ENCODE measurements around the gene ITGA1.

The ITGA1 gene

DNA sequence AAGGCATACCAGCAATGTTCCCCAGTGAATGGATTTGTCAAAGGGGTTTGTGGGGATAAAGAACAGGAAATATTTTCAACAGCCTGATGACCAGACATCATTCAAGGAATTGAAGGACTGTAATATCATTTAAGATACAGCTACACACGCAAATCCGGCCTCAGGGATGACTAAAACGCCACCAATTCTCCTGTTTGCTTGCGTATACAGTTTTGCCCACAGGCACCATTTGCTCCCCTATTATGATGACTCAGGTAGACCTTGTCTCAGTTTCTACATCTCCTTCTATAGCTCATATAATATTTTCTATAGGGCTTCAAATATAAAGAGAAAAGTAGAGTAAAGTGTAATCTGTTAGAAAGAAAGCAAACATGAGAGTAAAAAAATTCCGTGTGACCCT is 29.7 kb upstream of the ITGA1 start:
- in situ Hi-C loops (cut with HindIII; ENCODE audit: low pct_unique_long_range_greater_than_20kb, low sequenced_read_pairs) = no loop called here
- DNase-seq (ENCODE audit: low read depth in 1 of 2, low spot score in 1 of 2) = no peak
- no peak for TF ChIP-seq JUND (IDR thresholded peaks at IDR 0.05; ENCODE audit: low read depth)

- no peak for DNase-seq (ENCODE audit: low read depth in 1 of 2, low spot score in 1 of 2)
- in situ Hi-C loops (cut with HindIII; ENCODE audit: low pct_unique_long_range_greater_than_20kb, low sequenced_read_pairs) = no loop called here
- no peak for TF ChIP-seq JUND (IDR thresholded peaks at IDR 0.05; ENCODE audit: low read depth)
These were observed 28.4 kb upstream of the ITGA1 start for GRCh38 chr5:52759331-52759730.

DNA sequence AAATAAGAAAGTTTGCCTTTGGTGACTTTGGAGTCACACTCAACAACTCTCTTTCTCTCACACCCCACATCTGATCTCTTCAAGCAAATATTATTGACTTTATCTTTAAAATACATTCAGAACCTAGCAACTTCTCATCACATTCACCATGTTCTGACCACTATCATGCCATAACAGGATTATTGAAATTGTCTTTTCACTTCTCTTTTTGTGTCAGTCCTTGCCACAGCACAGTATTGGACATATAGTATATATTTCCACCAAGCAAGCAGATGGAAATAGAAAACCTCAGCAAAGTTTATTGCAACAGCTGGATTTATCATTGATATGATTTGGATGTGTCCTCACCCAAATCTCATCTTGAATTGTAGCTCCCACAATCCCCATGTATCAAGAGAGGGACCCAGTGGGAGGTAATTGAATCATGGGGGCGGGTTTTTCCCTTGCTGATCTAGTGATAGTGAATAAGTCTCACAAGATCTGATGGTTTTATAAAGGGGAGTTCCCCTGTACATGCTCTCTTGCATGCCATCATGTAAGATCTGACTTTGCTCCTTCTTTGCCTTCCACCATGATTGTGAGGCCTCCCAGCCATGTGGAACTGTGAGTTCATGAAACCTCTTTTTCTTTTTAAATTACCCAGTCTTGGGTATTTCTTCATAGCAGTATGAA is 26.9 kb upstream of the ITGA1 start:
- in situ Hi-C loops (cut with HindIII; ENCODE audit: low pct_unique_long_range_greater_than_20kb, low sequenced_read_pairs) = no loop called here
- TF ChIP-seq JUND (IDR thresholded peaks at IDR 0.05; ENCODE audit: low read depth) = no peak
- no peak for DNase-seq (ENCODE audit: low read depth in 1 of 2, low spot score in 1 of 2)

GRCh38 chr5:52767217-52767743 is 20.4 kb upstream of the ITGA1 start:
- no peak for DNase-seq (ENCODE audit: low read depth in 1 of 2, low spot score in 1 of 2)
- no peak for TF ChIP-seq JUND (IDR thresholded peaks at IDR 0.05; ENCODE audit: low read depth)
- in situ Hi-C loops (cut with HindIII; ENCODE audit: low pct_unique_long_range_greater_than_20kb, low sequenced_read_pairs) = no loop called here

GRCh38 chr5:52767766-52768480 is 19.8 kb upstream of the ITGA1 start:
- TF ChIP-seq JUND (IDR thresholded peaks at IDR 0.05; ENCODE audit: low read depth) = no peak
- in situ Hi-C loops (cut with HindIII; ENCODE audit: low pct_unique_long_range_greater_than_20kb, low sequenced_read_pairs) = no loop called here
- DNase-seq (ENCODE audit: low read depth in 1 of 2, low spot score in 1 of 2) = no peak

DNA sequence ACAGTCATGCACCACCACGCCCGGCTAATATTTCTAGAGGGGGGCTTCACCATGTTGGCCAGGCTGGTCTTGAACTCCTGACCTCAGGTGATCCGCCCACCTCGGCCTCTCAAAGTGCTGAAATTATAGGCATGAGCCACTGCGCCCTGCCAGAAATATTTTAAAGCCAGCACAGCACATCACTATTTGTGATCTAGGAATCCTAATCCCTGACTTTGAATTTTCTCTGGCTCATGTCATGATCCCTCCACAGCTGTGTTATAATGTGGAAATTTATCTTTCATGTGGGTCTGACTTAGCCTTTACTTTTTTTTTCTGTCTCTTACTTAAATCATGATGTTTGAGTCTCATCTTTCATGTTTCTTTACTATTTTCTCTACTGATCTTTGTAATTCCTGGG is 18.7 kb upstream of the ITGA1 start:
- no peak for TF ChIP-seq JUND (IDR thresholded peaks at IDR 0.05; ENCODE audit: low read depth)
- no peak for DNase-seq (ENCODE audit: low read depth in 1 of 2, low spot score in 1 of 2)
- in situ Hi-C loops (cut with HindIII; ENCODE audit: low pct_unique_long_range_greater_than_20kb, low sequenced_read_pairs) = no loop called here

DNA sequence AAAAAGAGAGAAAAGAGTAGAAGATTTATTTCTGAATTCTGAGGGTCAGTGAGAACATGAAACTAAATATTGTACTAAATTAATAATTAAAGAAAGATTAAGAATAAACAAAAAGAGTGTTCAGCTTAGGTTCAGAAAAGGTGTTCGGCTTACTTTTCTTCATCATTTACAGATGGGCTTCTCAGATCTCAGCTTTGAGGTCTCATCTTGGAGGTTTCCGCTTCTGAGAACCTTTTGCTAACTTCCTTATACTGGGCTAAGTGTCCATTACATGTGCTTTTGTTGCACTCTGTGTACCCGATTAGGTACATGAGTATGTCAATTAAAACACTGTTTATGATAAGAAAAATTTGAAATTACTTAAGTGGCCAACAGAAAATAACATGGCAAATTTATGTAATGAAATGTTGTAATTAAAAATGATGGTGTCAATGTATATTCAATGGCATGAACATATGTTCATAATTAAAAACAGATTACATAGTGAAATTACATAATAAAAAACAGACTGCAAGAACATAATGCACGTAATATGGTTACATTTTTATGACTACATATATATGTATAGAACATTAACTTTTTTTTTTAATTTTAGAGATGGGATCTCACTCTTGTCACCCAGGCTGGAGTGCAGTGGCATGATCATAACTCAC is 17.3 kb upstream of the ITGA1 start:
- TF ChIP-seq JUND (IDR thresholded peaks at IDR 0.05; ENCODE audit: low read depth) = no peak
- in situ Hi-C loops (cut with HindIII; ENCODE audit: low pct_unique_long_range_greater_than_20kb, low sequenced_read_pairs) = no loop called here
- DNase-seq (ENCODE audit: low read depth in 1 of 2, low spot score in 1 of 2) = no peak

- TF ChIP-seq JUND (IDR thresholded peaks at IDR 0.05; ENCODE audit: low read depth) = no peak
- DNase-seq (ENCODE audit: low read depth in 1 of 2, low spot score in 1 of 2) = no peak
- in situ Hi-C loops (cut with HindIII; ENCODE audit: low pct_unique_long_range_greater_than_20kb, low sequenced_read_pairs) = no loop called here
These were observed 16.2 kb upstream of the ITGA1 start for GRCh38 chr5:52771343-52772039.

DNA sequence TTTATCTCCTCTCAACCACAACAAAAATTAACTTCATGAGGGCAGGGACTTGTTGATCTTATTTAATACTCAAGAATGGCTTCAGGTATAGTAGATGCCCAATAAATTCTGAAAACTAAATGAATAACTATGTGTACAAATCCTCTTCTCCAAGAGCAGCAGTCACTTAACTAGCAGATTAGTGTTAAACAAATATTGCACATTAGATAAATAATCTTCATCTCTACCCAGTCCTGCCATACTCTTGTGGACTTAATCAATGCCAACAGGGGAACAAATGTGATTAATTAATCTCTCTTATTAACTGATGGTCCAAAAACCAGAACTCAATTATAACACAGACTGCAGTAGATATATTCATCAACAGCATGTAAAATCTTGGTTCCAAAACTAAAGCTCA is 15.0 kb upstream of the ITGA1 start:
- in situ Hi-C loops (cut with HindIII; ENCODE audit: low pct_unique_long_range_greater_than_20kb, low sequenced_read_pairs) = no loop called here
- no peak for DNase-seq (ENCODE audit: low read depth in 1 of 2, low spot score in 1 of 2)
- TF ChIP-seq JUND (IDR thresholded peaks at IDR 0.05; ENCODE audit: low read depth) = no peak

DNA sequence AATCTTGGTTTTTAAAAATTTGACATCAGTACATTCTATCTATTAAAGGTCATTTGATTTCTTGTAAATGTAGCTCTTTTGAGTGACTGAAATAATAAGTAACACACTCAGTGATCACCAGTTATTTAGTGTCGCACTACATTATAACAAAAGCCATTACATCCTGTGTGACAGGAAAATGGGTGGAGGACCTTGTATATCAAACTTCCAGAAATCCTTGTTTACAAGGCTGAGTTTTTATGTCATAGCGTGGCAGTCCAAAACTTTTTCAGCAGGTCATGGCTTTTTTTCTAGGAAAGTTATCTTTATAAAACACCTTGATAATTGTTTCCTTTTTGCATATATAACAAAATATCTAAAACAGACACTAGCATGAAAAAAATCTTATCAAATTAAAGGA is 14.4 kb upstream of the ITGA1 start:
- no peak for TF ChIP-seq JUND (IDR thresholded peaks at IDR 0.05; ENCODE audit: low read depth)
- in situ Hi-C loops (cut with HindIII; ENCODE audit: low pct_unique_long_range_greater_than_20kb, low sequenced_read_pairs) = no loop called here
- no peak for DNase-seq (ENCODE audit: low read depth in 1 of 2, low spot score in 1 of 2)

DNA sequence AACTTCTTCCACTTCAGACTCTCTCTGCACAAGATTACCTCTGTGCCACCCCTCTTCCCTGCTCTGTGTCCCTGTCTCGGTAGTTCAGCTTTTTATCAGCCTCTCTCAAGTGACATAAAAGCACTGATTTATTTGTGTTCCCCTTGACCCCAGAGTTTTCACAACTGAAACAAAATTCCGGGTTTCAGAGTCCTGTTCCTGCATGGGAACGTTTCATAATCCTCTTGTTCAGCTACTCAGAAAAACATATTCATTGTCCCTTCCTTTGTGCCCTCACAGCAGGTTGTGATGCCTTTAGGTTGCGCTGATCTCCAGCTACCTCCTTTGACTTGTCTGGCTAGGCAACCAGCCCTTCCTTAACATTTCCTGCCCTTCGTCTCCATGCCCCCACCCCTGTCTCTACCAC is 13.7 kb upstream of the ITGA1 start:
- TF ChIP-seq JUND (IDR thresholded peaks at IDR 0.05; ENCODE audit: low read depth) = no peak
- no peak for DNase-seq (ENCODE audit: low read depth in 1 of 2, low spot score in 1 of 2)
- in situ Hi-C loops (cut with HindIII; ENCODE audit: low pct_unique_long_range_greater_than_20kb, low sequenced_read_pairs) = no loop called here

DNA sequence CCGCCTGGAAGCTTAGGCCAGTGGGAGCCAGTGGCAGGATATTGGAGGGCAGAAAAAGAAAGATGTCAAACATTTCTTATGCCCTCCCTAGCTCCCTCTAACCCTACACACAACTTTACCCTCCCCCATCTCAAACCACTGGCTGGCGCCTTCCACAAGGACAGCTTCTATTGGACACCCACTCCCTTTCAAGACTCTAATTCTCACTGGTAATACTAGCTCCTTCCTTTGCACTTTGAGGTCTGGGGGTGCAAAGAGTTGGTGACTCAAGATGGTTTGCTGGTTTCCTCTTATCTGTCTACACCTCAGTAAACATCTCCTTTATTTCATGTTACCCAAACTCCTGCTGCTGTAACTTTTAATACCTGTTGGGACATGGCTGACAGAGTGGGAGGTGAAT is 11.6 kb upstream of the ITGA1 start:
- TF ChIP-seq JUND (IDR thresholded peaks at IDR 0.05; ENCODE audit: low read depth) = no peak
- in situ Hi-C loops (cut with HindIII; ENCODE audit: low pct_unique_long_range_greater_than_20kb, low sequenced_read_pairs) = no loop called here
- no peak for DNase-seq (ENCODE audit: low read depth in 1 of 2, low spot score in 1 of 2)

Measured in T47D (cell line).